Neural cell (in vitro differentiated cells): ENCODE results near the gene TSACC. TPM values are rescaled to one million over a fixed set of nuclear protein-coding genes. Genes with fewer than 3 reads are reported as not detected.

Experiments used
- H2AFZ ChIP-seq: fragments of 200-600, 300-800 bp; sonication (generic), shearing (Covaris generic); 2 replicates; pipeline ENCODE4 v1.6.0; 2014; ENCODE audit warnings: low read depth, mild to moderate bottlenecking, antibody characterized with exemption, low read length, moderate library complexity
- H3F3A ChIP-seq: fragments of 200-600 bp; shearing (Covaris generic); 2 replicates; pipeline ENCODE4 v1.6.1; 2016; ENCODE audit warnings: mild to moderate bottlenecking, moderate library complexity, mixed read lengths, antibody characterized with exemption, low read length; ENCODE audit not compliant: insufficient read depth, poor library complexity, severe bottlenecking
- H3K27ac ChIP-seq: fragments of 200-600, 300-800 bp; sonication (generic), shearing (Covaris generic); 2 replicates; pipeline ENCODE4 v1.5.1; 2014; ENCODE audit warnings: mild to moderate bottlenecking, low read length, moderate library complexity
- H3K27me3 ChIP-seq: fragments of 300-800, 200-600 bp; sonication (generic), shearing (Covaris generic); 2 replicates; pipeline ENCODE4 v1.6.0; 2014; ENCODE audit warnings: mild to moderate bottlenecking, low read depth, low read length, moderate library complexity; ENCODE audit not compliant: insufficient read depth
- H3K36me3 ChIP-seq: fragments of 300-800, 200-600 bp; sonication (generic), shearing (Covaris generic); 2 replicates; pipeline ENCODE4 v1.5.1; 2014; ENCODE audit warnings: mild to moderate bottlenecking, antibody characterized with exemption, low read length, moderate library complexity; ENCODE audit not compliant: insufficient read depth
- H3K4me2 ChIP-seq: fragments of 300-800, 200-600 bp; sonication (generic), shearing (Covaris generic); 2 replicates; pipeline ENCODE4 v1.6.0; 2014; ENCODE audit warnings: mild to moderate bottlenecking, low read length
- H3K4me3 ChIP-seq: fragments of 300-800, 200-600 bp; sonication (generic), shearing (Covaris generic); 2 replicates; pipeline ENCODE4 v1.5.1; 2014; ENCODE audit warnings: mild to moderate bottlenecking, low read length, moderate library complexity
- H3K79me2 ChIP-seq: fragments of 200-600 bp; shearing (Covaris generic); replicated peaks from 2 replicates; pipeline ENCODE4 v1.6.0; 2014; ENCODE audit warnings: mild to moderate bottlenecking, low read length, moderate library complexity; ENCODE audit not compliant: insufficient read depth
- H3K9ac ChIP-seq: fragments of 300-800, 200-600 bp; sonication (generic), shearing (Covaris generic); 2 replicates; pipeline ENCODE4 v1.6.1; 2016; ENCODE audit warnings: mild to moderate bottlenecking, low read length, mixed read lengths
- H3K9me2 ChIP-seq: fragments of 200-600 bp; shearing (Covaris generic); 2 replicates; pipeline ENCODE4 v1.6.1; 2016; ENCODE audit warnings: mild to moderate bottlenecking, low read length, mixed read lengths; ENCODE audit not compliant: insufficient read depth
- H3K9me3 ChIP-seq: fragments of 200-600, 300-800 bp; sonication (generic), shearing (Covaris generic); 2 replicates; pipeline ENCODE4 v1.6.1; 2016; ENCODE audit warnings: mild to moderate bottlenecking, mixed run types, low read length, moderate library complexity, mixed read lengths
- H4K20me1 ChIP-seq: fragments of 200-600 bp; shearing (Covaris generic); 2 replicates; pipeline ENCODE4 v1.6.1; 2016; ENCODE audit warnings: mild to moderate bottlenecking, mixed run types; ENCODE audit not compliant: insufficient read depth
- CTCF ChIP-seq: fragments of 450-650 bp; IDR thresholded peaks from 2 replicates; pipeline ENCODE4 v1.5.1; 2014; ENCODE audit warnings: antibody characterized with exemption, mild to moderate bottlenecking, moderate library complexity; ENCODE audit not compliant: poor library complexity, severe bottlenecking
- EP300 ChIP-seq: fragments of 450-650 bp; conservative IDR thresholded peaks from 2 replicates; pipeline ENCODE4 v1.6.1; 2014; ENCODE audit warnings: antibody characterized with exemption, mild to moderate bottlenecking, moderate library complexity; ENCODE audit not compliant: poor library complexity, severe bottlenecking
- EZH2 ChIP-seq: fragments of 200-600, 300-800 bp; shearing (Covaris generic), sonication (generic); IDR thresholded peaks from 2 replicates; pipeline ENCODE4 v1.6.1; 2014; ENCODE audit warnings: antibody characterized with exemption, low read length, borderline replicate concordance, mild to moderate bottlenecking; ENCODE audit not compliant: insufficient read depth, poor library complexity, severe bottlenecking
- MXI1 ChIP-seq: fragments of 450-650 bp; conservative IDR thresholded peaks from 2 replicates; pipeline ENCODE4 v1.6.1; 2014; ENCODE audit warnings: antibody characterized with exemption, mild to moderate bottlenecking; ENCODE audit not compliant: poor library complexity, severe bottlenecking
- POLR2AphosphoS5 ChIP-seq: IDR thresholded peaks from 2 replicates; pipeline ENCODE4 v1.6.1; 2012
- RAD21 ChIP-seq: fragments of 450-650 bp; conservative IDR thresholded peaks from 2 replicates; pipeline ENCODE4 v1.6.1; 2014; ENCODE audit warnings: antibody characterized with exemption, mild to moderate bottlenecking, moderate library complexity
- REST ChIP-seq: IDR thresholded peaks from 2 replicates; pipeline ENCODE4 v1.6.1; 2012; ENCODE audit warnings: borderline replicate concordance
- SMC3 ChIP-seq: fragments of 450-650 bp; conservative IDR thresholded peaks from 2 replicates; pipeline ENCODE4 v1.6.1; 2014; ENCODE audit warnings: antibody characterized with exemption, mild to moderate bottlenecking, moderate library complexity; ENCODE audit not compliant: poor library complexity
- TAF1 ChIP-seq: IDR thresholded peaks from 2 replicates; pipeline ENCODE4 v1.6.1; 2012; ENCODE audit warnings: low read depth
- polyA plus RNA-seq: library from polyadenylated mRNA; depleted of rRNA; stranded (reverse); fragments of >200 nt; gene quantifications from 2 replicates; pipeline ENCODE4 v1.2.3, GENCODE V29; 2014

The TSACC gene
- polyA plus RNA-seq, 1 donor from 2014 or later, result not detected

DNA sequence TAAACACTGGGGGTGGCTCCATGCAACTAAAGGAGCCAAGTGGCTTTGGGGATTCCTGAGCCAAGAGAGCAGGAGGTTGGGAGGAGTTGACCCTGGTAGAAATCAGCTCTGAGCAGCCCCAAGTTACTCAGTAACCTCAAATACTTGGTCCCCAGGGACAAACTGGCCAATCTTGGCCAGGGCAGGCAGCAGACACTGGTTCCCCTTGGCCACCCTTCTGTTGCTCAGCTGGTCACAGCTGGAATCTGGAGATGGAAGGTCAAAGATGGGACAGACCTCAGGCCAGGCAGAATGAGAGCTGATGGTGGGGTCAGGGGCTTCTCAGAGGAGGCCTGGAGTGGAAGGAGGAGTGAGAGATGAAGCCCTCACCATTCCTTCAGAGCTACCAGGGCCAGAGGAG is 27.4 kb downstream of the TSACC start:
- Histone ChIP-seq H3K79me2 (no peaks in the 10 kb centered on the region), H3K27me3 (peaks cover 27% of the 10 kb centered on the region), H3K4me2 (no peak overlapping the region), H3K27ac (no peak overlapping the region), H3K9me3 (no peaks in the 10 kb centered on the region), H3K9me2 (no peaks in the 10 kb centered on the region), H3K9ac (no peak overlapping the region), H4K20me1 (no peaks in the 10 kb centered on the region), H3K36me3 (no peaks in the 10 kb centered on the region), H3K4me3 (no peak overlapping the region), H3F3A (no peaks in the 10 kb centered on the region), H2AFZ (no peak overlapping the region)
- no peak for TF ChIP-seq CTCF
- no peak for TF ChIP-seq REST
- TF ChIP-seq MXI1, result no peak
- TF ChIP-seq EP300, result no peak
- TF ChIP-seq RAD21, result no peak
- no peak for TF ChIP-seq TAF1
- TF ChIP-seq SMC3, result no peak
- TF ChIP-seq EZH2, result no peak
- TF ChIP-seq POLR2AphosphoS5, result no peak

DNA sequence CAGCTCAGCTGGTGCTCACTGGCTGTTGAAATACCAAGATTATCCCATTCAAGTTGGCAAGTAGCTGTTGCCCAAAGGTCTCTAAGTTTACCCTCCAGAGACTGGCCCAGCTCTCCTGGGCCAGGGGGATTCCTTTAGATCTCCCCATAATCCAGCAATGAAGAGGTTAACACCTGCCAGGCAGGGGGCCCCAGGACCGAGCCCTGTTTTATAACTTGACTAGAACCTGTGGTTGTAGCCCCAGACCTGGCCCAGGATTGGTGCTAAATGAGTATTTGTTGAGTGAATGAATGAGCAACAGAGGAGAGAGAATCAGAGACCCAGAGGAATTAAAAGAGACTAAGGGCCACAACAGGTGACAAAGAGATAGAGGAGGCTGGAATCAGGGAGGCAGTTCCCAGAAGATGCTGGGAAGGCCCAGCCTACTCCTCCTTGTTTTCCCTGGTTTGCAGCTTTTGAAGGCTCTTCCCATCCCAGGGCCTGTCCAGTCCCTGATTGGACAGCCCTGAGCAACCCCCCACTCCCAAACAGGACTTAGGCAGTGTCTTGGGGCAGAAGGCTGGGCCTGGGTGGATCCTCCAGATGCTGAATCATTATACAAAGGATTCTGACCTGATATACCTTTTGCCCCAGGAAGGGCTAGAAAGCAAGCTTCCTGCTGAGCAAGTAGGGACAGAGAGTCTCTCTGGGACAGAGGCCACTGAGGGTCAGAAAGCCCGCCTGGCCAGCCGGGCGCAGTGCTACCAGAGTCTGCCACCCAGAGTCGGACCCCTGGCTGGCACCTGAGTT is 28.2 kb downstream of the TSACC start:
- H4K20me1 ChIP-seq, result no peaks in the 10 kb centered on the region
- peaks cover 29% of the 10 kb centered on the region for H3K27me3 ChIP-seq
- H2AFZ ChIP-seq, result no peak overlapping the region
- no peaks in the 10 kb centered on the region for H3K9me2 ChIP-seq
- no peaks in the 10 kb centered on the region for H3K9me3 ChIP-seq
- no peaks in the 10 kb centered on the region for H3K36me3 ChIP-seq
- H3K27ac ChIP-seq, result no peak overlapping the region
- TF ChIP-seq POLR2AphosphoS5, result no peak
- no peak for TF ChIP-seq EZH2
- no peak for TF ChIP-seq TAF1
- no peak for TF ChIP-seq REST
- no peak for TF ChIP-seq EP300
- no peak for TF ChIP-seq CTCF
- TF ChIP-seq SMC3, result no peak
- no peak for TF ChIP-seq RAD21
- TF ChIP-seq MXI1, result no peak
- no peak overlapping the region for H3K4me3 ChIP-seq
- no peak overlapping the region for H3K9ac ChIP-seq
- H3K4me2 ChIP-seq, result no peak overlapping the region
- H3K79me2 ChIP-seq, result no peaks in the 10 kb centered on the region
- no peaks in the 10 kb centered on the region for H3F3A ChIP-seq
